Measurements from ENCODE around the gene PTPRT.

DNA sequence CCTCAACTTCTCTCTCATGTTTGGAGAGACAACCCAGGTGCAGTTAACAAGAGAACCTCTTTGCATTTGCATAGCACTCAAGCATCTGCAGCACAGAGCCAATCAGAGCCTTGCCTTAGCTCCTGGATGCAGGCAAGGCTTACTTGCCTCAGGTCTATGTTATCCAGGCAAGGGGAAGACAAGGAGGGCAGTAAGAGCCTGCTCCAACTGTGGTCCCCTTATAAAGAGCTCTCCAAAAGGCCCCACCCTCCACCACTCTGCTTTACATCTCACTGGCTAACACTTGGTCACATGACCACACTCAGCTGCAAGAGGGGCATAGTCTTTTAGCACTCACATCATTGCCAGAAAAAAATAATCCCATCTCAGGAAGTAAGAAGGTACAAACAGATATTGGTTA, 540.0 kb downstream of the PTPRT start:
- TF ChIP-seq ARNT (IDR thresholded peaks at IDR 0.05) (no peak), CTBP1 (IDR thresholded peaks at IDR 0.05; ENCODE audit: borderline replicate concordance) (no peak)
